IPS-18a (cell line): ENCODE data around the gene CNIH3.

ENCODE experiments used
- H3K27ac ChIP-seq: one replicate; pipeline ENCODE4 v1.5.1; 2013; ENCODE audit warnings: low read length
- H3K27me3 ChIP-seq: one replicate; pipeline ENCODE4 v1.6.1; 2013; ENCODE audit warnings: mild to moderate bottlenecking, low read length; ENCODE audit not compliant: control insufficient read depth, insufficient read depth
- H3K36me3 ChIP-seq: one replicate; pipeline ENCODE4 v1.6.1; 2013; ENCODE audit warnings: low read depth, low read length; ENCODE audit not compliant: control insufficient read depth
- H3K4me1 ChIP-seq: one replicate; pipeline ENCODE4 v1.6.1; 2013; ENCODE audit warnings: low read depth, low read length; ENCODE audit not compliant: control insufficient read depth
- H3K4me3 ChIP-seq: one replicate; pipeline ENCODE4 v1.5.1; 2013; ENCODE audit warnings: low read length
- H3K9ac ChIP-seq: one replicate; pipeline ENCODE4 v1.6.1; 2013; ENCODE audit warnings: mild to moderate bottlenecking, low read length, moderate library complexity
- H3K9me3 ChIP-seq: one replicate; pipeline ENCODE4 v1.6.1; 2013; ENCODE audit warnings: low read depth, low read length; ENCODE audit not compliant: control insufficient read depth

CNIH3 gene

DNA sequence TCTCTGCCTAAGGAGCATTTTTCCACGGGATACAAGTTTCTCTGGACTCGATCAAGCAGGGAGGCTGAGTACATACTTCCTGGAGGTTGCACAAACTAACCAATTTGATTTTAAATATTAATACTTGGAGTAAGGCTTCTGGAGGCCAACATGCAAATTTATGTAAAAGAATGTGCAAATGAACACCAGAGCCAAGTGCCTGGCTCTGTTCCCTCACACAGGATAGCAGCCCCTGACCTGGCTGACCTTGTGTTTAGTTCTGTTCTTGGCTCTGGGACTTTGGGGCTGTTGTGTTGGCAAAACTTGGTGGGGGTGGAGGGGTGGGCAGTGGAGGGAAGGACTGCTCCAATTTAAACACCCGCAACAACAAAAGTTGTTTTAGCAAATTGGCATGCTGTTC is 34.2 kb downstream of the CNIH3 start:
- no peak overlapping the region for H3K9ac ChIP-seq
- no peaks in the 10 kb centered on the region for H3K9me3 ChIP-seq
- H3K4me1 ChIP-seq: no peaks in the 10 kb centered on the region
- H3K36me3 ChIP-seq: no peaks in the 10 kb centered on the region
- H3K27ac ChIP-seq: no peak overlapping the region
- H3K27me3 ChIP-seq: no peaks in the 10 kb centered on the region
- H3K4me3 ChIP-seq: no peak overlapping the region

DNA sequence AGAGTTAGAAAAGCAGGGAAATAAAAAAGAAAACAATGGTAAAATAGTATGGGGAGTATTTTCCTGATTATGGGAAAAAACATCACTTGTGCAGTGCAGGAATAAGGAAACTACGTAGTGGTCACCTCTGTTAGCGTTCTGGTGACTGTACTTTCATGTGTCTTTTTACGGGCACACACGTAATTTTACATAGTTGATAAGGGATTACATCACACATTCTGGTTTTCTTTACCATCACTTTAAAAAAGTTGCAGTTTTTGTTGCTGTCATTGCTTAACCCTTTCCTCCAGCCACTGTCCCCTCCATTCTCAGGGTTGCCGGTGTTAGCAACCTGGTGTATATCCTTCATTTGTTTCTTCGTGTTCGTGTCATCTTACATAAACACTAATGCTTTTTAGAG is 35.1 kb downstream of the CNIH3 start:
- no peaks in the 10 kb centered on the region for H3K9me3 ChIP-seq
- H3K27me3 ChIP-seq: no peaks in the 10 kb centered on the region
- no peak overlapping the region for H3K4me3 ChIP-seq
- no peaks in the 10 kb centered on the region for H3K36me3 ChIP-seq
- H3K27ac ChIP-seq: no peak overlapping the region
- H3K9ac ChIP-seq: no peak overlapping the region
- H3K4me1 ChIP-seq: no peaks in the 10 kb centered on the region

DNA sequence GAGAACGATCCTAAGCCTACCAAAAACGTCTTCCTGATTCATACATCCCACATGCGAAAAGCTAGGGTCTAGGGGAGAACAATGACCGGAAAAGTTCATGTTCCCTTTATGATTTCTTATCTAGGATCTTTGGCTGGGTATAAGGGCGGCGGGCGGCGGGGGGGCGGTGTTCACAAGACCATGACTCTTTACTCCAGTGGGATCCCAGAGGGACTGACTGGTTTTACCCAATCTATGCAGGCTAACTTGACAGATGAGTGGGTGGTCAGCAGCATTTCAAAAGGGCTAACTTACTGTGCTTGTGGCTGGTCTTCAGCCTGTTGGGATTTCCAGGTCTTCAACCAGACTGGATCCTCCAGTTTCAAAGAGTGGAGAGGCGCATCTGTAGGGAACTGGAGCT is 40.3 kb downstream of the CNIH3 start:
- H3K4me1 ChIP-seq: no peaks in the 10 kb centered on the region
- no peaks in the 10 kb centered on the region for H3K27me3 ChIP-seq
- H3K9ac ChIP-seq: no peak overlapping the region
- no peaks in the 10 kb centered on the region for H3K36me3 ChIP-seq
- no peak overlapping the region for H3K4me3 ChIP-seq
- no peak overlapping the region for H3K27ac ChIP-seq
- no peaks in the 10 kb centered on the region for H3K9me3 ChIP-seq

GRCh38 chr1:224660074-224660473 is 44.0 kb downstream of the CNIH3 start:
- Histone ChIP-seq H3K36me3 (no peaks in the 10 kb centered on the region), H3K9me3 (no peaks in the 10 kb centered on the region), H3K9ac (no peak overlapping the region), H3K4me1 (no peaks in the 10 kb centered on the region), H3K27me3 (no peaks in the 10 kb centered on the region), H3K27ac (no peak overlapping the region), H3K4me3 (no peak overlapping the region)

- Histone ChIP-seq H3K9me3 (no peaks in the 10 kb centered on the region), H3K4me1 (no peaks in the 10 kb centered on the region), H3K9ac (no peak overlapping the region), H3K36me3 (no peaks in the 10 kb centered on the region), H3K27ac (no peak overlapping the region), H3K27me3 (no peaks in the 10 kb centered on the region), H3K4me3 (no peak overlapping the region)
Measured at GRCh38 chr1:224662870-224663269, 46.8 kb downstream of the CNIH3 start.

DNA sequence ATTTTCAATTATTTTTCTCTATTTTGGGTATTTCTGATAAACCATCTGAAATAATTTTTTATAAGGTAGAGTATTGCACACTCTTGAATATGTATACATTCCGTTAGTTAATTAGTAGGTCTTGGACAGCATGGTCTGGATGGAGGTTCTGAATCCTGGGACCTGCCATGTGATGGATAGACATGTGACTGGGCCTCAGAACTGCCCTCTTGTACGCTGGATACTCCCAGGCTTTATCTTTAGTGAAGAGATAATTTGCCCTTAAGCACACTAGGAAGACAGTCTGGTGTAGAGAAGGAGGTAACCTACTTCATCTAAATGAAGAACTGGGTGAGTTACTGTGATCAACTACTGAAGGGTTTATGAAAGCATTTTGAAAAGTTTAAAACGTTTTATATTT is 48.9 kb downstream of the CNIH3 start:
- Histone ChIP-seq H3K36me3 (no peaks in the 10 kb centered on the region), H3K4me3 (no peak overlapping the region), H3K9me3 (no peaks in the 10 kb centered on the region), H3K4me1 (no peaks in the 10 kb centered on the region), H3K27me3 (no peaks in the 10 kb centered on the region), H3K9ac (no peak overlapping the region), H3K27ac (no peak overlapping the region)

GRCh38 chr1:224666078-224666477 is 50.0 kb downstream of the CNIH3 start:
- Histone ChIP-seq H3K9me3 (no peaks in the 10 kb centered on the region), H3K27ac (no peak overlapping the region), H3K36me3 (no peaks in the 10 kb centered on the region), H3K4me1 (no peaks in the 10 kb centered on the region), H3K9ac (no peak overlapping the region), H3K4me3 (no peak overlapping the region), H3K27me3 (no peaks in the 10 kb centered on the region)

GRCh38 chr1:224666913-224667312 is 50.8 kb downstream of the CNIH3 start:
- Histone ChIP-seq H3K9me3 (no peaks in the 10 kb centered on the region), H3K27me3 (no peaks in the 10 kb centered on the region), H3K9ac (no peak overlapping the region), H3K4me3 (no peak overlapping the region), H3K36me3 (no peaks in the 10 kb centered on the region), H3K4me1 (no peaks in the 10 kb centered on the region), H3K27ac (no peak overlapping the region)

DNA sequence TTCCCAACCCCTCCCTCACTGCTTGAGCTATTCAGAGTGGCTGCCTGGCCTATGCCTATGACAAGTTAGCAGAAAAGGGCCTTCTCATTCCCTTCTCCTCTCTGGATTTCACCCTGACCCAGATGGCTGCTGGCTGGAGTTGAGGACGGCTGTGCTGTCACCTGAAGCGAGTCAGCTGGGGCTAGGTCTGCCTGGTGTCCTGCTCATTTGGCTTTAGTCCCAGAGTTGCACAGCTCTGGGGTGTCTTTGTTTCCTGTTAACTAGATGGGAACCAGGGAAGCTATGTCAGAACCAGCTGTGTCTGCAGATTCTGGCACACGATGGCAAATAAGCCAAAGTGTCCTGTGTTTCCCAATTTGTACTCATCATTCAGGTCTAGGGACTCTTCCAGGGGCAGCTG is 52.9 kb downstream of the CNIH3 start:
- Histone ChIP-seq H3K4me1 (no peaks in the 10 kb centered on the region), H3K36me3 (no peaks in the 10 kb centered on the region), H3K4me3 (no peak overlapping the region), H3K9me3 (no peaks in the 10 kb centered on the region), H3K27me3 (no peaks in the 10 kb centered on the region), H3K27ac (no peak overlapping the region), H3K9ac (no peak overlapping the region)

GRCh38 chr1:224669403-224669802 is 53.3 kb downstream of the CNIH3 start:
- Histone ChIP-seq H3K36me3 (no peaks in the 10 kb centered on the region), H3K27me3 (no peaks in the 10 kb centered on the region), H3K9ac (no peak overlapping the region), H3K9me3 (no peaks in the 10 kb centered on the region), H3K4me1 (no peaks in the 10 kb centered on the region), H3K27ac (no peak overlapping the region), H3K4me3 (no peak overlapping the region)

DNA sequence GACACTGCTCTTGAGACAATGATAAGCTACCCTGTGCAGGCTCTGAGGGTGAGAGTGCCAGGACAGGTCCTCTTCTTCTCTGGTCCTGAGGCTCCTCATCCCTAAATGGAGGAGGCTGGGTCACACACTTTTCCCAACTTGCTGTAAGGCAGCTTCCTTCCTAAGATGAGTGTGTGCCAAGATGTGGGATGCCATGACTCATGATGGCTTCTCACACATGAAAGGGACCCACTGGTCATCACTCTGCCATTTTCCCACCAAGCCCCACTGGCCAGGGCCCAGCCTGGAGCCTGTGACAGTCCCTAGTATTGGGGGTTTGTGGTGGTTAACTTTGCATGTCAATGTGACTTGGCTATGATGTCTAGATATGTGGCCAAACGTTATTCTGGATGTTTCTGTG is 54.4 kb downstream of the CNIH3 start:
- Histone ChIP-seq H3K4me1 (no peaks in the 10 kb centered on the region), H3K27me3 (no peaks in the 10 kb centered on the region)

DNA sequence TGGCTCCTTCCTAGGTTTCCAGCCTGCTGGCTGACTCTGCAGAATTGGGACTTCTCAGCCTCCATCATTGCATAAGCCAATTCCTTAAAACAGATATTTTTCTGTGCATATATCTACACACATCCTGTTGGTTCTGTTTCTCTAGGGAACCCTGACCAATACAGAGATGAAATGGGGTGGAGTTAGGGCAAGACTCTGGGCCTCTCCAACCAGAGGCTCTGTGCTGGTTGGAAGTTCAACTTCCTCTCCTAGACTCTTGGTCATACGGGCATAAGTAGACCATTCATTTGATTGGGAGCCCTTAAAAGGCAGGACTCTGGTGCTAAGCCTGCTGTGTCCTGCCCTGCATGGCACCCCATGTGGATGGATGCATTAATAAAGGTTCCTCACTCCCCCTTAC is 55.0 kb downstream of the CNIH3 start:
- no peak overlapping the region for H3K9ac ChIP-seq
- no peak overlapping the region for H3K27ac ChIP-seq
- H3K9me3 ChIP-seq: no peaks in the 10 kb centered on the region
- no peaks in the 10 kb centered on the region for H3K4me1 ChIP-seq
- H3K4me3 ChIP-seq: no peak overlapping the region
- no peaks in the 10 kb centered on the region for H3K27me3 ChIP-seq
- no peaks in the 10 kb centered on the region for H3K36me3 ChIP-seq

More for the DNA sequence above, 54.4 kb downstream of the CNIH3 start:
- H3K9me3 ChIP-seq: no peaks in the 10 kb centered on the region
- no peak overlapping the region for H3K9ac ChIP-seq
- H3K27ac ChIP-seq: no peak overlapping the region
- H3K36me3 ChIP-seq: no peaks in the 10 kb centered on the region
- H3K4me3 ChIP-seq: no peak overlapping the region
